Heart left ventricle (tissue), 13 donors: ENCODE data around the gene OR2T34.
"Not testable (repeated sequence)": the region's sequence is repeated elsewhere in the genome, so short reads cannot be mapped to it uniquely, and the experiment has no call there.

Experiments
- CTCF ChIP-seq, 12 donors: fragments of 200-600 bp; sonication (generic) in 4 of 12; IDR thresholded peaks; one replicate each; pipeline versions ENCODE4 v1.5.0 to v1.8.0; 2018 to 2022; ENCODE audit warnings: antibody characterized with exemption in 12 of 12, mild to moderate bottlenecking in 5 of 12
- POLR2A ChIP-seq, 2 donors: fragments of 450-650 bp; IDR thresholded peaks; one replicate each; pipeline ENCODE4 v1.6.1; 2017; ENCODE audit warnings: antibody characterized with exemption in 2 of 2, mild to moderate bottlenecking in 2 of 2, moderate library complexity in 2 of 2
- donor health status: ischemic (EF 13 %, LVEDD 7.1; RV severe dilation, severe dysfunction).
- donor health status: DM: no; HTN: yes; CAD: no.
- donor health status: DM: no; HTN: no; CAD: no.
- donor health status: ischemic (EF 25% LVEDD 6.9; RV normal size, moderate dysfunction).
- donor health status: ischemic (EF 25% LVEDD 5.7; RV mildly dilated, moderate dysfunction).
- donor health status: ischemic (EF 35%, LVEDD 5.7; RV mildly dilated, moderate dysfunction).
- donor health status: nonischemic (EF 11% LVEDD 7.7; RV severe dilation, severe dysfunction).
- donor health status: DM: yes; HTN: yes; CAD: no.
- donor health status: PGD.
- donor health status: ischemic (EF 29% LVEDD 5.4; RV normal size, mild dysfunction).
- donor health status: nonischemic (EF 23%, LVEDD 6.1; RV moderate dilation, normal function).

DNA sequence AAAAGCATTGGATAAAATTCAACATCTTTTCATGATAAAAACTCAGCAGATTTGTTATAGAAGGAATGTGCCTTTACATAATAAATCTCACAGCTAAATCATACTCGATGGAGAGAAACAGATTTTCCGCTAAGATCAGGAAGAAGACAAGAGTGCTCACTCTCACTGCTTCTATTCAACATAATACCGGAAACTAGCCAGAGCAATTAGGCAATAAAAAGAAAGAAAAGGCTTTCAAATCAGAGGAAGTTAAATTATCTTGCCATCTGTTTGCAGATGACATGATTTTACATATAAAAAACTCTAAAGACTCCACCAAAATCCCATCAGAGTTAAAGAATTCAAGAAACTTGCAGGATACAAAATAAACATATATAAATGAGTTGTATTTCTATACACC, 3.7 kb downstream of the OR2T34 start:
- TF ChIP-seq CTCF, POLR2A (IDR thresholded peaks at IDR 0.05): not testable (repeated sequence)
